Panc1 (cell line): ENCODE data around the gene DPH2. TPM values are rescaled to one million over a fixed set of nuclear protein-coding genes. Genes with fewer than 3 reads are reported as not detected.

Source experiments
- ATAC-seq: fragments of 200-7000 bp; cut with Tn5 transposase; 2 replicates; pipeline ENCODE4 v1.9.1; 2020; ENCODE audit warnings: mild to moderate bottlenecking, moderate library complexity
- BruUV-seq: library from RNA; stranded (reverse); fragments of 400-500 nt; replicated peaks from 2 replicates; lab custom pipeline; 2021; lab: Mats Ljungman, UMichigan
- CTCF ChIA-PET: fragments of 300-600 bp; sonication (Branson Sonifier 250); formaldehyde crosslinking; loops from one replicate; lab custom pipeline; 2022; ENCODE audit warnings: antibody characterized with exemption; lab: Charles Lee
- POLR2A ChIA-PET: fragments of 300-600 bp; sonication (Branson Sonifier 250); formaldehyde crosslinking; loops from one replicate; lab custom pipeline; 2022; ENCODE audit warnings: antibody characterized with exemption; lab: Charles Lee
- DNase-seq: peaks from one replicate; pipeline ENCODE4 v3.0.0-alpha.2; 2010; ENCODE audit warnings: low read depth, low spot score
- H3K27ac ChIP-seq: 2 replicates; pipeline ENCODE4 v1.5.1; 2011; ENCODE audit warnings: mild to moderate bottlenecking, low read length, inconsistent platforms
- H3K27me3 ChIP-seq: fragments of 200-500 bp; sonication (Bioruptor generic); 2 replicates; pipeline ENCODE4 v1.6.0; 2014; ENCODE audit warnings: low read length, inconsistent platforms; ENCODE audit not compliant: control insufficient read depth, insufficient read depth
- H3K36me3 ChIP-seq: fragments of 200-500 bp; sonication (Bioruptor generic); 2 replicates; pipeline ENCODE4 v1.5.1; 2014; ENCODE audit warnings: inconsistent platforms, mild to moderate bottlenecking, low read length, moderate library complexity; ENCODE audit not compliant: control insufficient read depth, insufficient read depth
- H3K4me1 ChIP-seq: 2 replicates; pipeline ENCODE4 v1.5.1; 2011; ENCODE audit warnings: inconsistent platforms, mild to moderate bottlenecking, low read length, moderate library complexity; ENCODE audit not compliant: control insufficient read depth, insufficient read depth
- H3K4me3 ChIP-seq, 2 experiments: 2 replicates each; pipeline ENCODE4 v1.5.1; 2011 to 2012; ENCODE audit warnings: low read depth in 2 of 2, low read length in 2 of 2, mild to moderate bottlenecking in 2 of 2, inconsistent platforms in 1 of 2, moderate library complexity in 1 of 2
- H3K9me3 ChIP-seq: fragments of 200-500 bp; sonication (Bioruptor generic); 2 replicates; pipeline ENCODE4 v1.5.1; 2014; ENCODE audit warnings: low read depth, mild to moderate bottlenecking, inconsistent platforms, low read length, moderate library complexity; ENCODE audit not compliant: control insufficient read depth, insufficient read depth
- CTCF ChIP-seq: fragments of 450-650 bp; IDR thresholded peaks from 2 replicates; pipeline ENCODE4 v1.5.1; 2017; ENCODE audit warnings: mild to moderate bottlenecking
- POLR2AphosphoS5 ChIP-seq: IDR thresholded peaks from 2 replicates; pipeline ENCODE4 v1.6.1; 2012; ENCODE audit warnings: mild to moderate bottlenecking, low read depth, low read length, moderate library complexity
- REST ChIP-seq, 2 experiments: IDR thresholded peaks; 2 replicates each; pipeline ENCODE4 v1.6.1; 2011 to 2012; ENCODE audit warnings: low read depth in 2 of 2, control low read depth in 1 of 2, low read length in 1 of 2, mild to moderate bottlenecking in 1 of 2, moderate library complexity in 1 of 2; ENCODE audit not compliant: insufficient read depth in 1 of 2
- SIN3A ChIP-seq: IDR thresholded peaks from 2 replicates; pipeline ENCODE4 v1.6.1; 2012; ENCODE audit warnings: low read depth, mild to moderate bottlenecking, low read length, moderate library complexity, borderline replicate concordance; ENCODE audit not compliant: insufficient read depth
- TCF7L2 ChIP-seq: IDR thresholded peaks from 2 replicates; pipeline ENCODE4 v1.6.1; 2011; ENCODE audit warnings: mild to moderate bottlenecking, low read depth, low read length, inconsistent platforms
- in situ Hi-C: cut with HindIII; loops from 2 replicates; pipeline ENCODE4 v1.10.0; 2016; ENCODE audit warnings: low sequenced_read_pairs, low pct_unique_long_range_greater_than_20kb
- intact Hi-C: fragments of 100-400 bp; cut with micrococcal nuclease; formaldehyde crosslinking; loops from one replicate; pipeline ENCODE4 v1.10.0; 2022; ENCODE audit not compliant: unreplicated experiment
- total RNA-seq: library from RNA; stranded (reverse); gene quantifications from one replicate; pipeline ENCODE4 v1.2.1, GENCODE V29; 2021; ENCODE audit not compliant: unreplicated experiment

Gene DPH2
- total RNA-seq, 1 experiment from 2014 or later: 76.0 TPM

GRCh38 chr1:44014365-44015104 lies 44.7 kb downstream of the DPH2 start:
- CTCF ChIA-PET: interaction anchor here (0.6 to 1.7 kb wide), 3 partner anchors 10 to 246 kb away, joined by 3 to 9 read pairs (median 4); no protein-coding TSS in a partner anchor
- POLR2A ChIA-PET: no interaction called here
- H3K4me1 ChIP-seq: no peaks in the 10 kb centered on the region
- in situ Hi-C loops (no loop called here), intact Hi-C loops (no loop called here)
- no peak for TF ChIP-seq CTCF
- TF ChIP-seq TCF7L2: no peak
- no peak for TF ChIP-seq POLR2AphosphoS5
- no peak for TF ChIP-seq SIN3A
- no peak for TF ChIP-seq REST (IDR thresholded peaks at IDR 0.05; ENCODE audit: insufficient read depth in 1 of 2, low read depth in 2 of 2, low read length in 1 of 2)
- no peaks in the 10 kb centered on the region for H3K9me3 ChIP-seq
- BruUV-seq: no TSS peak
- H3K36me3 ChIP-seq: no peaks in the 10 kb centered on the region
- ATAC-seq (no peak), DNase-seq (no peak)
- no peak overlapping the region for H3K4me3 ChIP-seq
- H3K27ac ChIP-seq: no peak overlapping the region
- H3K27me3 ChIP-seq: no peaks in the 10 kb centered on the region

GRCh38 chr1:44015206-44015605 lies 45.4 kb downstream of the DPH2 start:
- Histone ChIP-seq H3K36me3 (no peaks in the 10 kb centered on the region), H3K27ac (no peak overlapping the region), H3K27me3 (no peaks in the 10 kb centered on the region), H3K4me3 (no peak overlapping the region), H3K9me3 (no peaks in the 10 kb centered on the region), H3K4me1 (no peaks in the 10 kb centered on the region)
- intact Hi-C loops: no loop called here
- POLR2A ChIA-PET: no interaction called here
- no peak for TF ChIP-seq POLR2AphosphoS5
- no peak for TF ChIP-seq TCF7L2
- no peak for TF ChIP-seq SIN3A
- TF ChIP-seq REST (IDR thresholded peaks at IDR 0.05; ENCODE audit: insufficient read depth in 1 of 2, low read depth in 2 of 2, low read length in 1 of 2): no peak
- TF ChIP-seq CTCF: no peak
- ATAC-seq (no peak), DNase-seq (no peak)
- no TSS peak for BruUV-seq
- CTCF ChIA-PET: interaction anchor here (0.6 to 0.7 kb wide), 2 partner anchors 33 to 247 kb away, joined by 3 to 9 read pairs; no protein-coding TSS in a partner anchor
- in situ Hi-C loops: no loop called here
